ENCODE data around the gene DAB1. TPM values are rescaled to one million over a fixed set of nuclear protein-coding genes. Genes with fewer than 3 reads are reported as not detected.

DAB1 gene
- total and polyA plus RNA-seq, 2 of the 8 experiments (the other 6 are each of a cell fraction or from before 2014, with no cell fraction given), result 4.4 to 11.8 TPM

- no peak overlapping the region for H3K27ac ChIP-seq (ENCODE audit: low read depth, low read length)
- H3K4me1 ChIP-seq (replicated peaks in 1 of 4; ENCODE audit: control insufficient read depth in 3 of 4, insufficient read depth in 4 of 4, low read length in 3 of 4), result no peaks in the 10 kb centered on the region; a peak in 1 of 7 replicates
- H4K91ac ChIP-seq (replicated peaks; ENCODE audit: insufficient read length, low read length), result no peak overlapping the region
- H4K20me1 ChIP-seq (replicated peaks in 1 of 2; ENCODE audit: control insufficient read depth in 1 of 2, insufficient read depth in 2 of 2, low read length in 2 of 2), result no peaks in the 10 kb centered on the region
- no peaks in the 10 kb centered on the region for H3K9me3 ChIP-seq (ENCODE audit: insufficient read depth in 2 of 2, low read depth in 1 of 2, low read length in 1 of 2)
- no peak overlapping the region for H3K9ac ChIP-seq (replicated peaks in 1 of 4; ENCODE audit: extremely low read depth in 1 of 4, low read depth in 3 of 4, low read length in 3 of 4)
- H3K79me1 ChIP-seq (ENCODE audit: low read depth, low read length), result no peaks in the 10 kb centered on the region
- no peak overlapping the region for H4K5ac ChIP-seq (ENCODE audit: insufficient read length, low read depth, low read length)
- no peaks in the 10 kb centered on the region for H3K23me2 ChIP-seq (ENCODE audit: low read depth, low read length)
- H3K27me3 ChIP-seq (replicated peaks in 1 of 4; ENCODE audit: control insufficient read depth in 3 of 4, extremely low read depth in 1 of 4, insufficient read depth in 3 of 4, low read length in 3 of 4), result peaks cover 0 to 1% (median 0%) of the 10 kb centered on the region in 4 experiments; a peak in 1 of 7 replicates
- CTCF ChIA-PET (ENCODE audit: partially characterized antibody), result interaction anchor here (0.6 to 2.1 kb wide), 5 partner anchors 9 to 57 kb away, joined by 3 to 6 read pairs (median 4); no protein-coding TSS in a partner anchor
- H2BK20ac ChIP-seq (ENCODE audit: low read length), result no peak overlapping the region
- no peak overlapping the region for H2BK15ac ChIP-seq (ENCODE audit: low read length)
- H2BK120ac ChIP-seq (replicated peaks; ENCODE audit: low read depth, low read length), result no peak overlapping the region
- no peak overlapping the region for H2BK5ac ChIP-seq (ENCODE audit: low read depth, low read length)
- no peak overlapping the region for H3K18ac ChIP-seq (ENCODE audit: extremely low read depth, low read length)
- no peak overlapping the region for H4K8ac ChIP-seq (ENCODE audit: extremely low read depth, insufficient read depth, low read length)
- no peak overlapping the region for H3K4me2 ChIP-seq (ENCODE audit: insufficient read depth in 1 of 2, low read depth in 2 of 2, low read length in 2 of 2)
- TF ChIP-seq JUN (IDR thresholded peaks at IDR 0.05; ENCODE audit: low read depth, low read length), result no peak
- no peak for TF ChIP-seq NRF1 (IDR thresholded peaks at IDR 0.05; ENCODE audit: low read depth, low read length)
- TF ChIP-seq KDM5A (IDR thresholded peaks at IDR 0.05; ENCODE audit: low read length), result no peak
- no peak for TF ChIP-seq TBP (IDR thresholded peaks at IDR 0.05; ENCODE audit: low read depth, low read length)
- TF ChIP-seq RBBP5 (IDR thresholded peaks at IDR 0.05; ENCODE audit: borderline replicate concordance, low read depth, low read length), result no peak
- no peak for TF ChIP-seq SP2 (IDR thresholded peaks at IDR 0.05; ENCODE audit: low read length)
- no peak for TF ChIP-seq PHF8 (conservative IDR thresholded peaks at IDR 0.05; ENCODE audit: low read depth, low read length)
- TF ChIP-seq, protein P1, sequence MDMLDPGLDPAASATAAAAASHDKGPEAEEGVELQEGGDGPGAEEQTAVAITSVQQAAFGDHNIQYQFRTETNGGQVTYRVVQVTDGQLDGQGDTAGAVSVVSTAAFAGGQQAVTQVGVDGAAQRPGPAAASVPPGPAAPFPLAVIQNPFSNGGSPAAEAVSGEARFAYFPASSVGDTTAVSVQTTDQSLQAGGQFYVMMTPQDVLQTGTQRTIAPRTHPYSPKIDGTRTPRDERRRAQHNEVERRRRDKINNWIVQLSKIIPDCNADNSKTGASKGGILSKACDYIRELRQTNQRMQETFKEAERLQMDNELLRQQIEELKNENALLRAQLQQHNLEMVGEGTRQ (IDR thresholded peaks at IDR 0.05; ENCODE audit: low read length), result no peak
- no peak for TF ChIP-seq EP300 (IDR thresholded peaks at IDR 0.05; ENCODE audit: borderline replicate concordance in 1 of 2, low read depth in 2 of 2, low read length in 2 of 2)
- TF ChIP-seq ZNF274 (IDR thresholded peaks at IDR 0.05; ENCODE audit: borderline replicate concordance, extremely low read depth, low read length), result no peak
- no peak for TF ChIP-seq CREB1 (IDR thresholded peaks at IDR 0.05)
- TF ChIP-seq KDM4A (IDR thresholded peaks at IDR 0.05; ENCODE audit: low read depth, low read length, severe bottlenecking), result no peak
- TF ChIP-seq SRF (IDR thresholded peaks at IDR 0.05; ENCODE audit: low read depth, low read length), result no peak
- no peak for TF ChIP-seq NANOG (IDR thresholded peaks at IDR 0.05; ENCODE audit: insufficient read depth, low read depth, low read length, poor library complexity, severe bottlenecking)
- DNase-seq (ENCODE audit: low read depth in 1 of 2, low spot score in 2 of 2) (no peak), FAIRE-seq (no peak)
- H2BK12ac ChIP-seq (ENCODE audit: low read depth, low read length), result no peak overlapping the region
- no peak overlapping the region for H2AFZ ChIP-seq (ENCODE audit: low read length)
- H3K79me2 ChIP-seq (ENCODE audit: control insufficient read depth in 1 of 2, insufficient read depth in 2 of 2, low read length in 2 of 2), result no peaks in the 10 kb centered on the region
- H3K56ac ChIP-seq (replicated peaks; ENCODE audit: insufficient read length, low read depth, low read length), result no peak overlapping the region
- WGBS, 2 experiments (ENCODE audit: extremely low coverage in 1 of 2, insufficient coverage in 1 of 2, insufficient read length in 1 of 2, insufficient replicate concordance in 2 of 2, low coverage in 1 of 2, low lambda C conversion rate in 2 of 2, missing lambda C conversion rate in 1 of 2), result 83% methylated on average over 1 of the region's 1 CpG; no CpG with 5 or more reads in 1 of the 2 experiments
- H3K36me3 ChIP-seq (ENCODE audit: control insufficient read depth in 2 of 4, insufficient read depth in 4 of 4, low read length in 3 of 4), result no peaks in the 10 kb centered on the region
- no peak overlapping the region for H2AK5ac ChIP-seq (ENCODE audit: low read depth, low read length)
- no peak overlapping the region for H3K14ac ChIP-seq (ENCODE audit: insufficient read length)
- no peak overlapping the region for H3K4ac ChIP-seq (replicated peaks; ENCODE audit: insufficient read length, low read depth, low read length)
- H3K4me3 ChIP-seq (ENCODE audit: extremely low read depth in 1 of 4, insufficient read depth in 2 of 4, low read depth in 3 of 4, low read length in 4 of 4), result no peak overlapping the region
- H3K23ac ChIP-seq (ENCODE audit: insufficient read length), result no peak overlapping the region
- POLR2A ChIA-PET (ENCODE audit: partially characterized antibody), result no interaction called here
Observed at GRCh38 chr1:57117753-57118152, 306.1 kb downstream of the DAB1 start.

Data from H1 (cell line).